Natural killer cell (primary cell): ENCODE measurements around the gene TAB2. TPM values are rescaled to one million over a fixed set of nuclear protein-coding genes. Genes with fewer than 3 reads are reported as not detected.

Source experiments
- ATAC-seq, 3 donors: fragments of 150-1000 bp in 2 of 3; fragments of 200-7000 bp in 1 of 3; cut with Tn5 transposase; 1 replicate in 1 of 3; 2 replicates in 2 of 3; pipeline ENCODE4 v1.10.0; 2021; ENCODE audit warnings: mild to moderate bottlenecking in 2 of 3, moderate library complexity in 2 of 3
- DNase-seq, 2 donors: peaks; one replicate each; pipeline versions ENCODE4 v3.0.0 to v3.0.0-alpha.2; 2013 to 2021; ENCODE audit warnings: mixed read lengths in 1 of 2
- H3K27ac ChIP-seq: one replicate; pipeline ENCODE4 v1.5.1; 2013; ENCODE audit warnings: mild to moderate bottlenecking, low read length
- H3K27me3 ChIP-seq: one replicate; pipeline ENCODE4 v1.6.1; 2013; ENCODE audit warnings: low read length; ENCODE audit not compliant: control insufficient read depth, insufficient read depth
- H3K36me3 ChIP-seq: one replicate; pipeline ENCODE4 v1.6.1; 2013; ENCODE audit warnings: low read length; ENCODE audit not compliant: control insufficient read depth, insufficient read depth
- H3K4me1 ChIP-seq: one replicate; pipeline ENCODE4 v1.6.1; 2013; ENCODE audit warnings: low read length; ENCODE audit not compliant: control insufficient read depth, insufficient read depth
- H3K4me3 ChIP-seq: one replicate; pipeline ENCODE4 v1.5.1; 2013; ENCODE audit warnings: low read length
- H3K9me3 ChIP-seq: one replicate; pipeline ENCODE4 v1.6.1; 2013; ENCODE audit warnings: low read length; ENCODE audit not compliant: control insufficient read depth, insufficient read depth
- H3K27ac Mint-ChIP-seq, 2 donors: one replicate each; pipeline ENCODE4 v1.8.0; 2022; ENCODE audit warnings: mild to moderate bottlenecking in 2 of 2, mixed read lengths in 2 of 2, moderate library complexity in 1 of 2
- H3K27me3 Mint-ChIP-seq, 2 donors: one replicate each; pipeline ENCODE4 v1.8.0; 2022; ENCODE audit warnings: low read depth in 2 of 2, mixed read lengths in 2 of 2
- H3K36me3 Mint-ChIP-seq: one replicate; pipeline ENCODE4 v1.8.0; 2022; ENCODE audit warnings: mixed read lengths
- H3K4me1 Mint-ChIP-seq, 2 donors: one replicate each; pipeline ENCODE4 v1.8.0; 2022; ENCODE audit warnings: mixed read lengths in 2 of 2
- H3K4me3 Mint-ChIP-seq: one replicate; pipeline ENCODE4 v1.8.0; 2022; ENCODE audit warnings: mild to moderate bottlenecking, moderate library complexity, mixed read lengths
- H3K9me3 Mint-ChIP-seq, 2 donors: one replicate each; pipeline ENCODE4 v1.8.0; 2022; ENCODE audit warnings: mixed read lengths in 2 of 2
- CTCF ChIP-seq: fragments of 200-600 bp; IDR thresholded peaks from one replicate; pipeline ENCODE4 v1.8.0; 2022; ENCODE audit warnings: antibody characterized with exemption
- WGBS: methylation state at CpG from one replicate; pipeline ENCODE4 v1.1.7; 2013; ENCODE audit warnings: missing lambda C conversion rate; ENCODE audit not compliant: insufficient coverage; 5-methylcytosine and 5-hydroxymethylcytosine counted together
- intact Hi-C: fragments of 100-400 bp; cut with micrococcal nuclease; formaldehyde crosslinking; loops from one replicate; pipeline ENCODE4 v1.14.2; 2022
- total RNA-seq, 4 donors: library from RNA; stranded (reverse); fragments of 120-200 nt in 1 of 4; gene quantifications; one replicate each; pipeline versions ENCODE4 v1.2.3 to v1.2.4, GENCODE V29; 2013 to 2022

TAB2 gene
- total RNA-seq, 3 donors from 2014 or later (not counting 1 experiment from before 2014, with no cell fraction given) = 65.7 to 74.9 (median 68.9) TPM

GRCh38 chr6:149379977-149380376 lies 62.5 kb downstream of the TAB2 start:
- no peak for TF ChIP-seq CTCF
- WGBS = 98% methylated on average over 2 of the region's 3 CpGs
- Mint-ChIP-seq H3K36me3 (peaks cover 10% of the 10 kb centered on the region), H3K9me3 (no peaks in the 10 kb centered on the region), H3K27ac (no peak overlapping the region), H3K4me1 (peaks cover 17 to 26% of the 10 kb centered on the region in 2 donors), H3K27me3 (no peaks in the 10 kb centered on the region), H3K4me3 (no peak overlapping the region)
- intact Hi-C loops = no loop called here
- ATAC-seq (no peak), DNase-seq (no peak)
- H3K27me3 ChIP-seq = no peaks in the 10 kb centered on the region
- no peak overlapping the region for H3K4me3 ChIP-seq
- peaks cover 40% of the 10 kb centered on the region for H3K36me3 ChIP-seq
- H3K27ac ChIP-seq = no peak overlapping the region
- H3K4me1 ChIP-seq = no peaks in the 10 kb centered on the region
- H3K9me3 ChIP-seq = no peaks in the 10 kb centered on the region

- Histone ChIP-seq H3K27me3 (no peaks in the 10 kb centered on the region), H3K4me1 (no peaks in the 10 kb centered on the region), H3K4me3 (no peak overlapping the region), H3K36me3 (peaks cover 41% of the 10 kb centered on the region), H3K27ac (no peak overlapping the region), H3K9me3 (no peaks in the 10 kb centered on the region)
- ATAC-seq (no peak), DNase-seq (no peak)
- TF ChIP-seq CTCF = no peak
- intact Hi-C loops = no loop called here
- H3K27me3 Mint-ChIP-seq = no peaks in the 10 kb centered on the region
- H3K9me3 Mint-ChIP-seq = no peaks in the 10 kb centered on the region
- no peak overlapping the region for H3K27ac Mint-ChIP-seq
- no peak overlapping the region for H3K4me3 Mint-ChIP-seq
- H3K36me3 Mint-ChIP-seq = peaks cover 10% of the 10 kb centered on the region
- H3K4me1 Mint-ChIP-seq = peaks cover 12 to 26% of the 10 kb centered on the region in 2 donors
Observed at GRCh38 chr6:149380523-149380922, 63.0 kb downstream of the TAB2 start.

GRCh38 chr6:149383371-149383770 lies 65.9 kb downstream of the TAB2 start:
- 95% methylated on average over 4 of the region's 4 CpGs for WGBS
- H3K4me3 Mint-ChIP-seq = no peak overlapping the region
- no peak for TF ChIP-seq CTCF
- no peak overlapping the region for H3K4me3 ChIP-seq
- H3K9me3 ChIP-seq = no peaks in the 10 kb centered on the region
- H3K27ac Mint-ChIP-seq = peak overlapping the region in 1 of 2 donors; percentile 54
- H3K4me1 ChIP-seq = no peaks in the 10 kb centered on the region
- H3K36me3 ChIP-seq = peaks cover 37% of the 10 kb centered on the region
- H3K4me1 Mint-ChIP-seq = peaks cover 23 to 34% of the 10 kb centered on the region in 2 donors
- H3K9me3 Mint-ChIP-seq = no peaks in the 10 kb centered on the region
- H3K27me3 ChIP-seq = no peaks in the 10 kb centered on the region
- no peak overlapping the region for H3K27ac ChIP-seq
- DNase-seq (no peak), ATAC-seq (no peak)
- H3K27me3 Mint-ChIP-seq = no peaks in the 10 kb centered on the region
- H3K36me3 Mint-ChIP-seq = peaks cover 16% of the 10 kb centered on the region
- intact Hi-C loops = no loop called here

GRCh38 chr6:149384464-149384863 lies 67.0 kb downstream of the TAB2 start:
- intact Hi-C loops = no loop called here
- no peak overlapping the region for H3K4me3 Mint-ChIP-seq
- Histone ChIP-seq H3K4me1 (no peaks in the 10 kb centered on the region), H3K36me3 (peaks cover 26% of the 10 kb centered on the region), H3K27ac (no peak overlapping the region), H3K27me3 (no peaks in the 10 kb centered on the region), H3K4me3 (no peak overlapping the region), H3K9me3 (no peaks in the 10 kb centered on the region)
- H3K27ac Mint-ChIP-seq = peak overlapping the region in 1 of 2 donors; percentile 54
- no peak for TF ChIP-seq CTCF
- no peaks in the 10 kb centered on the region for H3K27me3 Mint-ChIP-seq
- DNase-seq (no peak), ATAC-seq (no peak)
- no peaks in the 10 kb centered on the region for H3K9me3 Mint-ChIP-seq
- H3K4me1 Mint-ChIP-seq = peaks cover 18 to 27% of the 10 kb centered on the region in 2 donors
- peaks cover 8% of the 10 kb centered on the region for H3K36me3 Mint-ChIP-seq
